SU-DHL-6 (cell line): ENCODE results near the gene C1QL1.

Source experiments
- H2AFZ ChIP-seq: fragments of 200-600 bp; sonication (generic); 2 replicates; pipeline ENCODE4 v1.6.1; 2014; ENCODE audit warnings: low read depth, mild to moderate bottlenecking, moderate library complexity, mixed read lengths, antibody characterized with exemption, low read length; ENCODE audit not compliant: severe bottlenecking
- H3F3A ChIP-seq: fragments of 200-600 bp; shearing (Covaris generic); 2 replicates; pipeline ENCODE4 v1.6.0; 2016; ENCODE audit warnings: antibody characterized with exemption, mild to moderate bottlenecking; ENCODE audit not compliant: insufficient read depth
- H3K27ac ChIP-seq: fragments of 200-600 bp; sonication (generic); 2 replicates; pipeline ENCODE4 v1.5.1; 2016; ENCODE audit warnings: low read depth, mild to moderate bottlenecking, low read length, moderate library complexity, mixed read lengths
- H3K27me3 ChIP-seq: fragments of 200-600 bp; sonication (generic), shearing (Covaris generic); 2 replicates; pipeline ENCODE4 v1.6.0; 2014; ENCODE audit warnings: mild to moderate bottlenecking, low read length
- H3K36me3 ChIP-seq: fragments of 200-600 bp; sonication (generic); 2 replicates; pipeline ENCODE4 v1.6.1; 2014; ENCODE audit warnings: mild to moderate bottlenecking, low read length, mixed read lengths
- H3K4me2 ChIP-seq: fragments of 300-600, 200-600 bp; shearing (Covaris generic), sonication (generic); 2 replicates; pipeline ENCODE4 v1.6.0; 2014; ENCODE audit warnings: low read length, low read depth, mild to moderate bottlenecking; ENCODE audit not compliant: poor library complexity, severe bottlenecking
- H3K4me3 ChIP-seq: fragments of 200-600 bp; sonication (generic); 2 replicates; pipeline ENCODE4 v1.5.1; 2014; ENCODE audit warnings: antibody characterized with exemption, low read length, mild to moderate bottlenecking, mixed read lengths; ENCODE audit not compliant: insufficient read depth, poor library complexity, severe bottlenecking
- H3K79me2 ChIP-seq: fragments of 200-600 bp; sonication (generic); 2 replicates; pipeline ENCODE4 v1.6.1; 2014; ENCODE audit warnings: mild to moderate bottlenecking, low read length, moderate library complexity; ENCODE audit not compliant: insufficient read depth
- H3K9ac ChIP-seq: fragments of 200-600 bp; sonication (generic); 2 replicates; pipeline ENCODE4 v1.7.0; 2014; ENCODE audit warnings: mild to moderate bottlenecking, low read length
- H3K9me2 ChIP-seq: fragments of 200-600 bp; sonication (generic); replicated peaks from 2 replicates; pipeline ENCODE4 v1.6.1; 2014; ENCODE audit warnings: low read length; ENCODE audit not compliant: insufficient read depth
- H3K9me3 ChIP-seq: fragments of 200-600 bp; sonication (generic); 2 replicates; pipeline ENCODE4 v1.6.1; 2014; ENCODE audit warnings: low read length, mixed read lengths; ENCODE audit not compliant: insufficient read depth
- H4K20me1 ChIP-seq: fragments of 200-600 bp; sonication (generic); 2 replicates; pipeline ENCODE4 v1.6.1; 2014; ENCODE audit warnings: low read depth, mild to moderate bottlenecking, antibody characterized with exemption, low read length, moderate library complexity, mixed read lengths
- CTCF ChIP-seq: fragments of 200-600 bp; sonication (generic); IDR thresholded peaks from one replicate; pipeline ENCODE4 v1.5.1; 2017; ENCODE audit warnings: antibody characterized with exemption, mild to moderate bottlenecking, low read length, moderate library complexity; ENCODE audit not compliant: insufficient read depth, poor library complexity, severe bottlenecking
- EZH2phosphoT487 ChIP-seq: fragments of 200-600 bp; sonication (generic), shearing (Covaris generic); conservative IDR thresholded peaks from 2 replicates; pipeline ENCODE4 v1.6.1; 2018; ENCODE audit warnings: mild to moderate bottlenecking, antibody characterized with exemption, low read length, moderate library complexity, mixed read lengths

Gene C1QL1

GRCh38 chr17:45008216-45008615 lies 40.1 kb upstream of the C1QL1 start:
- H4K20me1 ChIP-seq: no peaks in the 10 kb centered on the region

GRCh38 chr17:45006927-45007461 lies 38.9 kb upstream of the C1QL1 start:
- Histone ChIP-seq H3K79me2 (no peaks in the 10 kb centered on the region), H2AFZ (no peak overlapping the region), H3K9ac (no peak overlapping the region), H3K4me2 (no peak overlapping the region), H3K27ac (no peak overlapping the region), H3K4me3 (no peak overlapping the region), H4K20me1 (no peaks in the 10 kb centered on the region), H3K9me2 (no peaks in the 10 kb centered on the region), H3K27me3 (no peaks in the 10 kb centered on the region), H3F3A (no peaks in the 10 kb centered on the region), H3K36me3 (no peaks in the 10 kb centered on the region), H3K9me3 (no peaks in the 10 kb centered on the region)
- TF ChIP-seq CTCF (no peak), EZH2phosphoT487 (no peak)

More at GRCh38 chr17:45008216-45008615, 40.1 kb upstream of the C1QL1 start:
- H3K9ac ChIP-seq: no peak overlapping the region
- no peaks in the 10 kb centered on the region for H3K36me3 ChIP-seq
- no peaks in the 10 kb centered on the region for H3K9me3 ChIP-seq
- no peak overlapping the region for H2AFZ ChIP-seq
- H3K9me2 ChIP-seq: no peaks in the 10 kb centered on the region
- H3K4me2 ChIP-seq: no peak overlapping the region
- TF ChIP-seq CTCF: no peak
- TF ChIP-seq EZH2phosphoT487: no peak
- H3F3A ChIP-seq: no peaks in the 10 kb centered on the region
- no peak overlapping the region for H3K27ac ChIP-seq
- no peaks in the 10 kb centered on the region for H3K79me2 ChIP-seq
- no peaks in the 10 kb centered on the region for H3K27me3 ChIP-seq
- H3K4me3 ChIP-seq: no peak overlapping the region

GRCh38 chr17:45005700-45006099 lies 37.6 kb upstream of the C1QL1 start:
- Histone ChIP-seq H3K4me3 (no peak overlapping the region), H3K36me3 (no peaks in the 10 kb centered on the region), H4K20me1 (no peaks in the 10 kb centered on the region), H3K9me2 (no peaks in the 10 kb centered on the region), H3K9ac (no peak overlapping the region), H2AFZ (no peak overlapping the region), H3K27me3 (no peaks in the 10 kb centered on the region), H3K4me2 (no peak overlapping the region), H3K9me3 (no peaks in the 10 kb centered on the region), H3K79me2 (no peaks in the 10 kb centered on the region), H3F3A (no peaks in the 10 kb centered on the region), H3K27ac (no peak overlapping the region)
- TF ChIP-seq CTCF (no peak), EZH2phosphoT487 (no peak)

GRCh38 chr17:45004388-45004787 lies 36.3 kb upstream of the C1QL1 start:
- TF ChIP-seq CTCF (no peak), EZH2phosphoT487 (no peak)
- Histone ChIP-seq H3K4me3 (no peak overlapping the region), H3F3A (no peaks in the 10 kb centered on the region), H3K9ac (no peak overlapping the region), H3K36me3 (no peaks in the 10 kb centered on the region), H3K79me2 (no peaks in the 10 kb centered on the region), H3K9me2 (no peaks in the 10 kb centered on the region), H3K27me3 (no peaks in the 10 kb centered on the region), H3K27ac (no peak overlapping the region), H4K20me1 (no peaks in the 10 kb centered on the region), H2AFZ (no peak overlapping the region), H3K9me3 (peaks cover 4% of the 10 kb centered on the region; the same call in 1 of the 2 replicates), H3K4me2 (no peak overlapping the region)
